GM23338 (cell line): ENCODE measurements around the gene RBM34. TPM values are rescaled to one million over a fixed set of nuclear protein-coding genes. Genes with fewer than 3 reads are reported as not detected.

Experiments
- ATAC-seq: fragments of 200-7000 bp; cut with Tn5 transposase; 3 replicates; pipeline ENCODE4 v1.9.1; 2020
- DNase-seq: peaks from one replicate; pipeline ENCODE4 v3.0.0-alpha.2; 2015; ENCODE audit warnings: low spot score
- H2AFZ ChIP-seq: fragments of 200-600 bp; sonication (generic); 2 replicates; pipeline ENCODE4 v1.8.0; 2016; ENCODE audit warnings: antibody characterized with exemption, mild to moderate bottlenecking, moderate library complexity
- H3F3A ChIP-seq: fragments of 200-600 bp; sonication (generic); replicated peaks from 2 replicates; pipeline ENCODE4 v1.8.0; 2017; ENCODE audit warnings: antibody characterized with exemption, mixed run types, low read depth
- H3K27ac ChIP-seq: fragments of 200-600 bp; sonication (generic); 2 replicates; pipeline ENCODE4 v1.6.1; 2016; ENCODE audit warnings: low read depth
- H3K27me3 ChIP-seq: fragments of 200-600 bp; sonication (generic); 2 replicates; pipeline ENCODE4 v1.8.0; 2016; ENCODE audit warnings: mild to moderate bottlenecking, mixed run types, moderate library complexity; ENCODE audit not compliant: insufficient read depth
- H3K36me3 ChIP-seq: fragments of 200-600 bp; sonication (generic); 2 replicates; pipeline ENCODE4 v1.8.0; 2016; ENCODE audit warnings: mild to moderate bottlenecking; ENCODE audit not compliant: insufficient read depth
- H3K4me1 ChIP-seq: fragments of 200-600 bp; sonication (generic); 2 replicates; pipeline ENCODE4 v1.8.0; 2016; ENCODE audit warnings: mild to moderate bottlenecking, moderate library complexity; ENCODE audit not compliant: insufficient read depth
- H3K4me2 ChIP-seq: fragments of 200-600 bp; sonication (generic); 2 replicates; pipeline ENCODE4 v1.7.1; 2017; ENCODE audit warnings: mixed run types
- H3K4me3 ChIP-seq: fragments of 200-600 bp; sonication (generic); 2 replicates; pipeline ENCODE4 v1.6.1; 2016; ENCODE audit warnings: mixed run types
- H3K79me2 ChIP-seq: fragments of 200-600 bp; sonication (generic); replicated peaks from 2 replicates; pipeline ENCODE4 v1.8.0; 2017; ENCODE audit warnings: mild to moderate bottlenecking; ENCODE audit not compliant: insufficient read depth
- H3K9me2 ChIP-seq: fragments of 200-600 bp; sonication (generic); 2 replicates; pipeline ENCODE4 v1.8.0; 2017; ENCODE audit not compliant: insufficient read depth
- H4K20me1 ChIP-seq: fragments of 200-600 bp; sonication (generic); replicated peaks from 2 replicates; pipeline ENCODE4 v1.8.0; 2017; ENCODE audit warnings: mild to moderate bottlenecking; ENCODE audit not compliant: insufficient read depth
- H3K27ac Mint-ChIP-seq: 2 replicates; pipeline ENCODE4 v1.8.0; 2020; ENCODE audit warnings: inconsistent platforms, mild to moderate bottlenecking, moderate library complexity, mixed read lengths
- H3K27me3 Mint-ChIP-seq: 3 replicates; pipeline ENCODE4 v1.8.0; 2022; ENCODE audit warnings: low read depth, mild to moderate bottlenecking, moderate library complexity, mixed read lengths, inconsistent platforms; ENCODE audit not compliant: insufficient read depth, poor library complexity
- H3K36me3 Mint-ChIP-seq: 3 replicates; pipeline ENCODE4 v1.8.0; 2021; ENCODE audit warnings: low read depth, mild to moderate bottlenecking, inconsistent platforms, moderate library complexity, mixed read lengths
- H3K4me1 Mint-ChIP-seq: 3 replicates; pipeline ENCODE4 v1.8.0; 2020; ENCODE audit warnings: mild to moderate bottlenecking, inconsistent platforms, mixed read lengths
- H3K4me3 Mint-ChIP-seq: 3 replicates; pipeline ENCODE4 v1.8.0; 2021; ENCODE audit warnings: moderate library complexity, mild to moderate bottlenecking, inconsistent platforms, mixed read lengths
- H3K9me3 Mint-ChIP-seq: 3 replicates; pipeline ENCODE4 v1.8.0; 2020; ENCODE audit warnings: moderate library complexity, mild to moderate bottlenecking, inconsistent platforms, mixed read lengths
- CREB1 ChIP-seq: fragments of 250-450 bp; sonication (Bioruptor Pico); IDR thresholded peaks from 2 replicates; pipeline ENCODE4 v1.5.0; 2020; ENCODE audit warnings: low read depth, mild to moderate bottlenecking, moderate library complexity
- CTCF ChIP-seq, 2 experiments: fragments of 200-600 bp in 1 of 2; sonication (generic) in 1 of 2; conservative IDR thresholded peaks; 2 replicates each; pipeline versions ENCODE4 v1.5.1 to v1.6.1; 2016 to 2017; ENCODE audit warnings: antibody characterized with exemption in 2 of 2, low read depth in 2 of 2, mild to moderate bottlenecking in 2 of 2, moderate library complexity in 1 of 2
- ETS1 ChIP-seq: IDR thresholded peaks from 2 replicates; pipeline ENCODE4 v1.6.1; 2016; ENCODE audit warnings: antibody characterized with exemption
- EZH2 ChIP-seq: fragments of 200-600 bp; sonication (generic); IDR thresholded peaks from one replicate; pipeline ENCODE4 v1.8.0; 2017; ENCODE audit warnings: antibody characterized with exemption, mild to moderate bottlenecking, low read depth; ENCODE audit not compliant: unreplicated experiment
- EZH2phosphoT487 ChIP-seq: fragments of 200-600 bp; sonication (generic); IDR thresholded peaks from one replicate; pipeline ENCODE4 v1.8.1; 2018; ENCODE audit warnings: antibody characterized with exemption; ENCODE audit not compliant: unreplicated experiment
- JUNB ChIP-seq: IDR thresholded peaks from one replicate; pipeline ENCODE4 v1.6.1; 2016; ENCODE audit warnings: antibody characterized with exemption; ENCODE audit not compliant: unreplicated experiment
- NANOG ChIP-seq: IDR thresholded peaks from 2 replicates; pipeline ENCODE4 v1.6.1; 2016; ENCODE audit warnings: antibody characterized with exemption, borderline replicate concordance
- POLR2AphosphoS5 ChIP-seq: IDR thresholded peaks from 2 replicates; pipeline ENCODE4 v1.6.1; 2016; ENCODE audit warnings: antibody characterized with exemption, low read depth
- STAT1 ChIP-seq: IDR thresholded peaks from one replicate; pipeline ENCODE4 v1.6.1; 2016; ENCODE audit warnings: antibody characterized with exemption; ENCODE audit not compliant: unreplicated experiment
- ZNF114 ChIP-seq: fragments of 250-450 bp; sonication (Bioruptor Pico); IDR thresholded peaks from 2 replicates; pipeline ENCODE4 v1.5.0; 2020; ENCODE audit warnings: mild to moderate bottlenecking, moderate library complexity
- ZNF331 ChIP-seq: fragments of 250-450 bp; sonication (Bioruptor Pico); IDR thresholded peaks from 2 replicates; pipeline ENCODE4 v1.5.0; 2020; ENCODE audit warnings: low read depth, mild to moderate bottlenecking, moderate library complexity
- ZNF462 ChIP-seq: fragments of 250-450 bp; sonication (Bioruptor Pico); IDR thresholded peaks from 2 replicates; pipeline ENCODE4 v1.5.0; 2020; ENCODE audit warnings: mild to moderate bottlenecking, moderate library complexity
- polyA plus RNA-seq: library from polyadenylated mRNA; unstranded; fragments of >200 nt; fragmentation: Nextera tagmentation; extraction: Ambion mirVana; gene quantifications from 2 replicates; pipeline ENCODE4 v1.2.1, GENCODE V29; 2016
- total RNA-seq: library from RNA; depleted of rRNA; stranded (reverse); fragments of >200 nt; shearing (Covaris generic); gene quantifications from 2 replicates; pipeline ENCODE4 v1.2.3, GENCODE V29; 2014

The RBM34 gene
- total and polyA plus RNA-seq, 2 experiments from 2014 or later: 51.8 to 177 TPM

- Mint-ChIP-seq H3K27ac (no peak overlapping the region), H3K9me3 (no peaks in the 10 kb centered on the region), H3K27me3 (peaks cover 7% of the 10 kb centered on the region), H3K36me3 (peaks cover under 1% of the 10 kb centered on the region; the same call in 1 of the 3 replicates), H3K4me1 (peaks cover 15% of the 10 kb centered on the region), H3K4me3 (no peak overlapping the region)
- H2AFZ ChIP-seq: no peak overlapping the region
- no peak for DNase-seq
- no peaks in the 10 kb centered on the region for H3K27me3 ChIP-seq
- TF ChIP-seq NANOG: no peak
- no peak for TF ChIP-seq POLR2AphosphoS5
- TF ChIP-seq EZH2phosphoT487: no peak
- no peak for TF ChIP-seq STAT1
- TF ChIP-seq ZNF114 (CRISPR knock-in tag): no peak
- TF ChIP-seq CREB1 (CRISPR knock-in tag): no peak
- TF ChIP-seq CTCF (conservative IDR thresholded peaks at IDR 0.05; ENCODE audit: low read depth in 2 of 2): no peak
- no peak for ATAC-seq
- no peak overlapping the region for H3K4me3 ChIP-seq
- H3K9me2 ChIP-seq: no peaks in the 10 kb centered on the region
- H3K4me1 ChIP-seq: peaks cover 14% of the 10 kb centered on the region
- H3K4me2 ChIP-seq: no peak overlapping the region
- H3F3A ChIP-seq: peaks cover 8% of the 10 kb centered on the region
- H3K36me3 ChIP-seq: no peaks in the 10 kb centered on the region
- no peaks in the 10 kb centered on the region; the same call in 1 of the 2 replicates for H4K20me1 ChIP-seq
- H3K79me2 ChIP-seq: no peaks in the 10 kb centered on the region
- no peak overlapping the region for H3K27ac ChIP-seq
Measured at GRCh38 chr1:235102259-235102582, 58.8 kb downstream of the RBM34 start.

- no peaks in the 10 kb centered on the region for H3K79me2 ChIP-seq
- H3K9me2 ChIP-seq: no peaks in the 10 kb centered on the region
- H3K9me3 Mint-ChIP-seq: no peaks in the 10 kb centered on the region
- H3K4me3 Mint-ChIP-seq: no peak overlapping the region
- no peak overlapping the region for H3K4me2 ChIP-seq
- ATAC-seq: no peak
- no peak overlapping the region for H2AFZ ChIP-seq
- H3K4me1 ChIP-seq: peaks cover 14% of the 10 kb centered on the region
- no peak overlapping the region for H3K27ac ChIP-seq
- H3K36me3 Mint-ChIP-seq: no peaks in the 10 kb centered on the region
- H3K27me3 ChIP-seq: no peaks in the 10 kb centered on the region
- peaks cover 15% of the 10 kb centered on the region for H3K4me1 Mint-ChIP-seq
- H4K20me1 ChIP-seq: no peaks in the 10 kb centered on the region
- no peak overlapping the region for H3K27ac Mint-ChIP-seq
- H3K36me3 ChIP-seq: no peaks in the 10 kb centered on the region
- H3K27me3 Mint-ChIP-seq: peaks cover 6% of the 10 kb centered on the region
- no peak overlapping the region for H3K4me3 ChIP-seq
- no peak for DNase-seq
- H3F3A ChIP-seq: peaks cover 8% of the 10 kb centered on the region; the same call in 1 of the 2 replicates
- TF ChIP-seq STAT1 (no peak), EZH2phosphoT487 (no peak), CREB1 (CRISPR knock-in tag) (no peak), NANOG (no peak), EZH2 (no peak), ZNF331 (CRISPR knock-in tag) (no peak), ZNF462 (CRISPR knock-in tag) (no peak), POLR2AphosphoS5 (no peak), ETS1 (no peak), ZNF114 (CRISPR knock-in tag) (no peak), JUNB (no peak)
Measured at GRCh38 chr1:235101558-235102258, 59.3 kb downstream of the RBM34 start.
